Caco-2 (cell line): ENCODE measurements around the gene MSGN1. TPM values are rescaled to one million over a fixed set of nuclear protein-coding genes. Genes with fewer than 3 reads are reported as not detected.

Experiments
- BruUV-seq: library from RNA; stranded (reverse); fragments of 400-500 nt; replicated peaks from 2 replicates; lab custom pipeline; 2021; lab: Mats Ljungman, UMichigan
- CTCF ChIA-PET: fragments of 300-600 bp; sonication (Branson Sonifier 250); formaldehyde crosslinking; loops from one replicate; lab custom pipeline; 2022; ENCODE audit warnings: antibody characterized with exemption; lab: Charles Lee
- POLR2A ChIA-PET: fragments of 300-600 bp; sonication (Branson Sonifier 250); formaldehyde crosslinking; loops from one replicate; lab custom pipeline; 2022; ENCODE audit warnings: antibody characterized with exemption; lab: Charles Lee
- DNase-seq, 2 experiments: peaks; one replicate each; pipeline versions ENCODE4 v3.0.0 to v3.0.0-alpha.2; 2020 to 2022
- H3K27me3 ChIP-seq: replicated peaks from 2 replicates; pipeline ENCODE4 v1.6.0; 2011; ENCODE audit warnings: low read length; ENCODE audit not compliant: control insufficient read depth, insufficient read depth
- H3K36me3 ChIP-seq: 2 replicates; pipeline ENCODE4 v1.5.1; 2011; ENCODE audit warnings: low read length; ENCODE audit not compliant: control insufficient read depth, insufficient read depth
- H3K4me1 ChIP-seq: fragments of 250-450 bp; sonication (Bioruptor Pico); 2 replicates; pipeline ENCODE4 v1.5.1; 2020; ENCODE audit warnings: mild to moderate bottlenecking
- H3K4me3 ChIP-seq: 2 replicates; pipeline ENCODE4 v1.5.1; 2011; ENCODE audit warnings: low read depth, mild to moderate bottlenecking, control low read depth, low read length
- H3K9me3 ChIP-seq: fragments of 250-450 bp; sonication (Bioruptor Pico); 2 replicates; pipeline ENCODE4 v1.5.1; 2020; ENCODE audit warnings: mild to moderate bottlenecking, moderate library complexity
- H3K27ac Mint-ChIP-seq: one replicate; pipeline ENCODE4 v1.8.0; 2022; ENCODE audit warnings: mixed read lengths; ENCODE audit not compliant: unreplicated experiment
- H3K27me3 Mint-ChIP-seq: one replicate; pipeline ENCODE4 v1.8.0; 2022; ENCODE audit warnings: mixed read lengths; ENCODE audit not compliant: insufficient read depth, unreplicated experiment
- H3K36me3 Mint-ChIP-seq: one replicate; pipeline ENCODE4 v1.8.0; 2022; ENCODE audit warnings: mild to moderate bottlenecking, mixed read lengths; ENCODE audit not compliant: insufficient read depth, unreplicated experiment
- H3K4me1 Mint-ChIP-seq: one replicate; pipeline ENCODE4 v1.8.0; 2022; ENCODE audit warnings: low read depth, mixed read lengths; ENCODE audit not compliant: unreplicated experiment
- H3K4me3 Mint-ChIP-seq: one replicate; pipeline ENCODE4 v1.8.0; 2022; ENCODE audit warnings: mild to moderate bottlenecking, moderate library complexity, mixed read lengths; ENCODE audit not compliant: unreplicated experiment
- H3K9me3 Mint-ChIP-seq: one replicate; pipeline ENCODE4 v1.8.0; 2022; ENCODE audit warnings: mixed read lengths; ENCODE audit not compliant: unreplicated experiment
- intact Hi-C: fragments of 100-400 bp; cut with micrococcal nuclease; formaldehyde crosslinking; loops from one replicate; pipeline ENCODE4 v1.10.0; 2022; ENCODE audit not compliant: unreplicated experiment
- total RNA-seq: library from RNA; stranded (reverse); gene quantifications from 2 replicates; pipeline ENCODE4 v1.2.3, GENCODE V29; 2022
- TF ChIP-seq, protein P1 (sequence below), 2 experiments: fragments of 200-600 bp in 1 of 2; IDR thresholded peaks; 1 replicate in 1 of 2; 2 replicates in 1 of 2; pipeline versions ENCODE4 v1.5.1 to v1.8.0; 2011 to 2022; ENCODE audit warnings: antibody characterized with exemption in 1 of 2, control low read depth in 1 of 2, inconsistent platforms in 1 of 2, low read depth in 1 of 2, low read length in 1 of 2, mild to moderate bottlenecking in 1 of 2, moderate library complexity in 1 of 2; ENCODE audit not compliant: insufficient read depth in 1 of 2, severe bottlenecking in 1 of 2, unreplicated experiment in 1 of 2

The MSGN1 gene
- total RNA-seq, 1 experiment from 2014 or later = not detected

DNA sequence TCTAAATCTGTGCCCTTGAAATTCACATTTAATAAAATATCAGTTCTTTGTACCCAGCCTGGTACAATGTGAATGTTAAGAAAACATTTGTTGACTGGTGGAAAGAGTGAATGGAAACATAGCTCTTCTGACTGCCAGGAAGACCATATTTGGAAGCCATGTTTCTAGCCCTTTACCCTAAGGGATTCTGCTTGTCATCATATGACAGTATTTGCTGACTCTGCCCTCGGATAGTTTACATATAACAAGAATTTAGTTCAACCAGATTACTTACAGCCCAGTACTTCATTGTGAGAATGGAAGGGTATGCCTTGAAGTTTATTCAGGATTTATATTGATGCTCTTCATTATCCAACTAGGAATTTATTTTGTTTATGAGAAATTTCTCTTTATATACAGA, 48.4 kb downstream of the MSGN1 start:
- Histone ChIP-seq H3K9me3 (no peaks in the 10 kb centered on the region), H3K36me3 (no peaks in the 10 kb centered on the region), H3K4me3 (no peak overlapping the region), H3K4me1 (no peaks in the 10 kb centered on the region), H3K27me3 (no peaks in the 10 kb centered on the region; the same call in 1 of the 2 replicates)
- Mint-ChIP-seq H3K27ac (no peak overlapping the region), H3K9me3 (no peaks in the 10 kb centered on the region), H3K36me3 (no peaks in the 10 kb centered on the region), H3K27me3 (peaks cover 14% of the 10 kb centered on the region), H3K4me1 (no peaks in the 10 kb centered on the region), H3K4me3 (no peak overlapping the region)
- no peak for DNase-seq
- ChIA-PET POLR2A (no interaction called here), CTCF (no interaction called here)
- no TSS peak for BruUV-seq
- TF ChIP-seq, protein P1, sequence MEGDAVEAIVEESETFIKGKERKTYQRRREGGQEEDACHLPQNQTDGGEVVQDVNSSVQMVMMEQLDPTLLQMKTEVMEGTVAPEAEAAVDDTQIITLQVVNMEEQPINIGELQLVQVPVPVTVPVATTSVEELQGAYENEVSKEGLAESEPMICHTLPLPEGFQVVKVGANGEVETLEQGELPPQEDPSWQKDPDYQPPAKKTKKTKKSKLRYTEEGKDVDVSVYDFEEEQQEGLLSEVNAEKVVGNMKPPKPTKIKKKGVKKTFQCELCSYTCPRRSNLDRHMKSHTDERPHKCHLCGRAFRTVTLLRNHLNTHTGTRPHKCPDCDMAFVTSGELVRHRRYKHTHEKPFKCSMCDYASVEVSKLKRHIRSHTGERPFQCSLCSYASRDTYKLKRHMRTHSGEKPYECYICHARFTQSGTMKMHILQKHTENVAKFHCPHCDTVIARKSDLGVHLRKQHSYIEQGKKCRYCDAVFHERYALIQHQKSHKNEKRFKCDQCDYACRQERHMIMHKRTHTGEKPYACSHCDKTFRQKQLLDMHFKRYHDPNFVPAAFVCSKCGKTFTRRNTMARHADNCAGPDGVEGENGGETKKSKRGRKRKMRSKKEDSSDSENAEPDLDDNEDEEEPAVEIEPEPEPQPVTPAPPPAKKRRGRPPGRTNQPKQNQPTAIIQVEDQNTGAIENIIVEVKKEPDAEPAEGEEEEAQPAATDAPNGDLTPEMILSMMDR (IDR thresholded peaks at IDR 0.05; ENCODE audit: insufficient read depth in 1 of 2, low read depth in 1 of 2, low read length in 1 of 2, severe bottlenecking in 1 of 2, unreplicated experiment in 1 of 2) = no peak
- intact Hi-C loops = no loop called here

DNA sequence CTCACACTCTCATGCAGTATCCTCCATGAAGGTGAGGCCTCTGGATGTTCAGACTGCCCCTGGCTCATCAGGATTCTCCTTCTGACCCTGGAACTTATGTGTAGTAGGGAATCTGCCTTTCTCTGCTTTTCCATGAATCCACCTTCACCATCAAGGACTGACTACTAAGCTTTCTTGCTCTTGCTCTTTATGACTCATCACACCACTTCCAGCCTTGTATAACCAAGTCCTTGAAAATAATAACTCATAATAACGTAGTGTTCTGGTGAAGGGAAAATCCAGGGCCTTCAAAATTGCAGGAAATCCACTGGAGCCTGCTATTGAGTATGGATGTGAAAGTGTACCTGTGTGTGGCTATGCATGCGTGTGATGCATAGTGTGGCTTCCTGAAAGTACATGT, 50.9 kb downstream of the MSGN1 start:
- Mint-ChIP-seq H3K36me3 (no peaks in the 10 kb centered on the region), H3K9me3 (no peaks in the 10 kb centered on the region), H3K27me3 (peaks cover 13% of the 10 kb centered on the region), H3K4me3 (no peak overlapping the region), H3K27ac (no peak overlapping the region), H3K4me1 (no peaks in the 10 kb centered on the region)
- Histone ChIP-seq H3K9me3 (no peaks in the 10 kb centered on the region), H3K4me3 (no peak overlapping the region), H3K36me3 (no peaks in the 10 kb centered on the region), H3K4me1 (no peaks in the 10 kb centered on the region), H3K27me3 (no peaks in the 10 kb centered on the region; the same call in 1 of the 2 replicates)
- BruUV-seq = no TSS peak
- TF ChIP-seq, protein P1 (IDR thresholded peaks at IDR 0.05; ENCODE audit: insufficient read depth in 1 of 2, low read depth in 1 of 2, low read length in 1 of 2, severe bottlenecking in 1 of 2, unreplicated experiment in 1 of 2) = no peak
- ChIA-PET CTCF (no interaction called here), POLR2A (no interaction called here)
- intact Hi-C loops = no loop called here
- DNase-seq = no peak

Other genes with a start within 250 kb of the MSGN1 start
- 39.4 and 41.3 TPM in 2 replicates for gene SMC6, start 62.6 kb upstream of the MSGN1 start, total RNA-seq
- gene GEN1, start 62.3 kb upstream of the MSGN1 start, total RNA-seq = 33.3 and 36.5 TPM in 2 replicates
- gene KCNS3, start 62.2 kb downstream of the MSGN1 start, total RNA-seq = 0.14 and 0.20 TPM in 2 replicates